ENCODE data around the gene CCDC86.

- TF ChIP-seq, protein P1, sequence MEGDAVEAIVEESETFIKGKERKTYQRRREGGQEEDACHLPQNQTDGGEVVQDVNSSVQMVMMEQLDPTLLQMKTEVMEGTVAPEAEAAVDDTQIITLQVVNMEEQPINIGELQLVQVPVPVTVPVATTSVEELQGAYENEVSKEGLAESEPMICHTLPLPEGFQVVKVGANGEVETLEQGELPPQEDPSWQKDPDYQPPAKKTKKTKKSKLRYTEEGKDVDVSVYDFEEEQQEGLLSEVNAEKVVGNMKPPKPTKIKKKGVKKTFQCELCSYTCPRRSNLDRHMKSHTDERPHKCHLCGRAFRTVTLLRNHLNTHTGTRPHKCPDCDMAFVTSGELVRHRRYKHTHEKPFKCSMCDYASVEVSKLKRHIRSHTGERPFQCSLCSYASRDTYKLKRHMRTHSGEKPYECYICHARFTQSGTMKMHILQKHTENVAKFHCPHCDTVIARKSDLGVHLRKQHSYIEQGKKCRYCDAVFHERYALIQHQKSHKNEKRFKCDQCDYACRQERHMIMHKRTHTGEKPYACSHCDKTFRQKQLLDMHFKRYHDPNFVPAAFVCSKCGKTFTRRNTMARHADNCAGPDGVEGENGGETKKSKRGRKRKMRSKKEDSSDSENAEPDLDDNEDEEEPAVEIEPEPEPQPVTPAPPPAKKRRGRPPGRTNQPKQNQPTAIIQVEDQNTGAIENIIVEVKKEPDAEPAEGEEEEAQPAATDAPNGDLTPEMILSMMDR (IDR thresholded peaks at IDR 0.05): no peak
- TF ChIP-seq POLR2A (IDR thresholded peaks at IDR 0.05): no peak
Measured at GRCh38 chr11:60801194-60801593, 40.7 kb upstream of the CCDC86 start.
